Gastroesophageal sphincter (tissue), 3 donors: ENCODE measurements around the gene ZIC1.

Source experiments
- POLR2AphosphoS5 ChIP-seq: sonication (generic); formaldehyde crosslinking; IDR thresholded peaks from one replicate; pipeline ENCODE4 v1.6.1; 2017; ENCODE audit warnings: antibody characterized with exemption
- TF ChIP-seq, protein P1 (sequence below), 4 experiments: fragments of 200-600 bp in 2 of 4; fragments of 450-650 bp in 2 of 4; sonication (generic) in 1 of 4; IDR thresholded peaks; one replicate each; pipeline ENCODE4 v1.5.1; 2017 to 2019; ENCODE audit warnings: antibody characterized with exemption in 4 of 4, mild to moderate bottlenecking in 2 of 4, moderate library complexity in 2 of 4

DNA sequence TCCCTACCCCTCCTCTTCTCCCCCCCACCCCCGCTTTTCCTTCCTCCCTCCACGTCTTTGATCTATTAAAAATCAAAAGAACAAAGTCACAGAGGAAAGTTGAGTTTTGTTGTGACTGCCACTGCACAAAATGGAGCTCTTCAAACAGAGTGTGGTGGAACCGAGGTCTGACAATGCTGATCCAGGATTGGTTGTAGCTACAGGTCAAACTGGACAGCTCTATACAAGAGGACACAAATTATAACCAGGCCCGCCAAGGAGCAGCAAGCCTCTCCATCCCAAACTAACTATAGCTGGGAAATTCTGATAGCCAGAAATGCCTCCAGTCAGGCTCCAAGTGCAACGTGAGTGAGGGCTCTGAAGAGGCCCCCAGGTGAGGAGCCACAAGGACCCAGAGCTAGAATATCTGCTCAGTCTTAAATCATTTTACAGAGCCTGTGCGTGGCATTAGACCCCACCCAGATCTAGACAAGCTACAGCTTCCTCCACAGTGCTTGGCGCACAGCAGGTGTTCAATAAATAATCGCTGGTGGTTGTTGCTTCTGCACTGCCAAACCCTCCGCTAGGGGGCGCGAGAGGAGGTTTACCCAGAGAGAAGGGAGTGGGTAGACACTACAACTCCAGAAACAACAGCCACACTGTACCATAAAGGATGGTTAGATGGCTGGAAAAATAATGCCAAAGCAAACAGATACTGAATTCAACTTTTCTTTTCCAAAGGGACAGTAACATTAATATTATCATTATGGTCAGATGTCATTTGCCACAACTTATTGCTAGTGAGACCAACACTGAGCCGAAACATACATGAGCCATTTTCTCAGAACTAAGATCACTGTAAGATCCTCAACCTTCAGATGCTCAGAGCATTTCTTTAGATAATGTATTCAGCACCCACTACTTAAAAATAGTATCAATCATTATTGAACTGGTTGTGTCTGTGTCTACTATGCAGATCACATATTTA lies 47.4 kb upstream of the ZIC1 start:
- TF ChIP-seq, protein P1, sequence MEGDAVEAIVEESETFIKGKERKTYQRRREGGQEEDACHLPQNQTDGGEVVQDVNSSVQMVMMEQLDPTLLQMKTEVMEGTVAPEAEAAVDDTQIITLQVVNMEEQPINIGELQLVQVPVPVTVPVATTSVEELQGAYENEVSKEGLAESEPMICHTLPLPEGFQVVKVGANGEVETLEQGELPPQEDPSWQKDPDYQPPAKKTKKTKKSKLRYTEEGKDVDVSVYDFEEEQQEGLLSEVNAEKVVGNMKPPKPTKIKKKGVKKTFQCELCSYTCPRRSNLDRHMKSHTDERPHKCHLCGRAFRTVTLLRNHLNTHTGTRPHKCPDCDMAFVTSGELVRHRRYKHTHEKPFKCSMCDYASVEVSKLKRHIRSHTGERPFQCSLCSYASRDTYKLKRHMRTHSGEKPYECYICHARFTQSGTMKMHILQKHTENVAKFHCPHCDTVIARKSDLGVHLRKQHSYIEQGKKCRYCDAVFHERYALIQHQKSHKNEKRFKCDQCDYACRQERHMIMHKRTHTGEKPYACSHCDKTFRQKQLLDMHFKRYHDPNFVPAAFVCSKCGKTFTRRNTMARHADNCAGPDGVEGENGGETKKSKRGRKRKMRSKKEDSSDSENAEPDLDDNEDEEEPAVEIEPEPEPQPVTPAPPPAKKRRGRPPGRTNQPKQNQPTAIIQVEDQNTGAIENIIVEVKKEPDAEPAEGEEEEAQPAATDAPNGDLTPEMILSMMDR (IDR thresholded peaks at IDR 0.05) = peak in 1 of 4 experiments; percentile 34
- TF ChIP-seq POLR2AphosphoS5 = no peak
